Hepatocyte (in vitro differentiated cells): Measurements from ENCODE around the gene PRMT6. TPM values are rescaled to one million over a fixed set of nuclear protein-coding genes. Genes with fewer than 3 reads are reported as not detected.

Experiments used
- DNase-seq: peaks from one replicate; pipeline ENCODE4 v3.0.0-alpha.2; 2016; ENCODE audit warnings: low spot score
- H2AFZ ChIP-seq: fragments of 200-600 bp; sonication (generic); 2 replicates; pipeline ENCODE4 v1.6.0; 2016; ENCODE audit warnings: antibody characterized with exemption, mild to moderate bottlenecking
- H3K27ac ChIP-seq: fragments of 200-600 bp; sonication (generic); 2 replicates; pipeline ENCODE4 v1.5.1; 2016; ENCODE audit warnings: mild to moderate bottlenecking
- H3K27me3 ChIP-seq: fragments of 200-600 bp; sonication (generic); 2 replicates; pipeline ENCODE4 v1.6.1; 2016
- H3K36me3 ChIP-seq: fragments of 200-600 bp; sonication (generic); replicated peaks from 2 replicates; pipeline ENCODE4 v1.5.1; 2016; ENCODE audit warnings: low read depth; ENCODE audit not compliant: insufficient read depth
- H3K4me1 ChIP-seq: fragments of 200-600 bp; sonication (generic); 2 replicates; pipeline ENCODE4 v1.5.1; 2016; ENCODE audit warnings: mild to moderate bottlenecking, moderate library complexity; ENCODE audit not compliant: insufficient read depth
- H3K4me2 ChIP-seq: fragments of 200-600 bp; sonication (generic); 2 replicates; pipeline ENCODE4 v1.6.0; 2016
- H3K4me3 ChIP-seq: fragments of 200-600 bp; sonication (generic); 2 replicates; pipeline ENCODE4 v1.5.1; 2016; ENCODE audit warnings: mild to moderate bottlenecking
- H3K79me2 ChIP-seq: fragments of 200-600 bp; sonication (generic); 2 replicates; pipeline ENCODE4 v1.6.0; 2017; ENCODE audit warnings: mild to moderate bottlenecking
- H3K9me2 ChIP-seq: fragments of 200-600 bp; sonication (generic); replicated peaks from 2 replicates; pipeline ENCODE4 v1.6.0; 2017; ENCODE audit warnings: mild to moderate bottlenecking; ENCODE audit not compliant: insufficient read depth
- H3K9me3 ChIP-seq: fragments of 200-600 bp; sonication (generic); 2 replicates; pipeline ENCODE4 v1.5.1; 2016; ENCODE audit warnings: low read depth, mild to moderate bottlenecking
- H4K20me1 ChIP-seq: fragments of 200-600 bp; sonication (generic); 2 replicates; pipeline ENCODE4 v1.6.0; 2016; ENCODE audit warnings: mild to moderate bottlenecking; ENCODE audit not compliant: insufficient read depth, poor library complexity, severe bottlenecking
- EZH2 ChIP-seq: fragments of 200-600 bp; sonication (generic); IDR thresholded peaks from 2 replicates; pipeline ENCODE4 v1.6.1; 2016; ENCODE audit warnings: antibody characterized with exemption, mild to moderate bottlenecking, borderline replicate concordance
- EZH2phosphoT487 ChIP-seq: fragments of 200-600 bp; sonication (generic); IDR thresholded peaks from one replicate; pipeline ENCODE4 v1.6.1; 2018; ENCODE audit warnings: antibody characterized with exemption, mild to moderate bottlenecking, low read depth, moderate library complexity; ENCODE audit not compliant: unreplicated experiment, severe bottlenecking
- WGBS: methylation state at CpG from one replicate; pipeline ENCODE4 v1.1.6; 2016; ENCODE audit warnings: low lambda C conversion rate; ENCODE audit errors: missing lambda C conversion rate; 5-methylcytosine and 5-hydroxymethylcytosine counted together
- polyA plus RNA-seq: library from polyadenylated mRNA; unstranded; fragments of >200 nt; fragmentation: Nextera tagmentation; extraction: Ambion mirVana; gene quantifications from 2 replicates; pipeline ENCODE4 v1.2.1, GENCODE V29; 2016
- total RNA-seq: library from RNA; depleted of rRNA; stranded (reverse); fragments of >200 nt; gene quantifications from 2 replicates; pipeline ENCODE4 v1.2.3, GENCODE V29; 2014
- TF ChIP-seq, protein P1 (sequence below): fragments of 200-600 bp; sonication (generic); IDR thresholded peaks from 2 replicates; pipeline ENCODE4 v1.5.1; 2016; ENCODE audit warnings: antibody characterized with exemption, mild to moderate bottlenecking; ENCODE audit not compliant: poor library complexity

Gene PRMT6
- total and polyA plus RNA-seq, 2 experiments from 2014 or later: 21.1 to 21.7 TPM

- Histone ChIP-seq H3K79me2 (peaks cover 15% of the 10 kb centered on the region), H3K4me2 (peak overlapping the region; percentile 85), H3K4me3 (peak overlapping the region; percentile 97), H4K20me1 (no peaks in the 10 kb centered on the region), H3K36me3 (no peaks in the 10 kb centered on the region), H3K9me3 (no peaks in the 10 kb centered on the region), H3K27me3 (no peaks in the 10 kb centered on the region), H3K4me1 (peaks cover 8% of the 10 kb centered on the region), H3K9me2 (no peaks in the 10 kb centered on the region), H2AFZ (peak overlapping the region; percentile 95), H3K27ac (peak overlapping the region; percentile 89)
- DNase-seq: peak; percentile 79
- no peak for TF ChIP-seq EZH2phosphoT487
- TF ChIP-seq, protein P1, sequence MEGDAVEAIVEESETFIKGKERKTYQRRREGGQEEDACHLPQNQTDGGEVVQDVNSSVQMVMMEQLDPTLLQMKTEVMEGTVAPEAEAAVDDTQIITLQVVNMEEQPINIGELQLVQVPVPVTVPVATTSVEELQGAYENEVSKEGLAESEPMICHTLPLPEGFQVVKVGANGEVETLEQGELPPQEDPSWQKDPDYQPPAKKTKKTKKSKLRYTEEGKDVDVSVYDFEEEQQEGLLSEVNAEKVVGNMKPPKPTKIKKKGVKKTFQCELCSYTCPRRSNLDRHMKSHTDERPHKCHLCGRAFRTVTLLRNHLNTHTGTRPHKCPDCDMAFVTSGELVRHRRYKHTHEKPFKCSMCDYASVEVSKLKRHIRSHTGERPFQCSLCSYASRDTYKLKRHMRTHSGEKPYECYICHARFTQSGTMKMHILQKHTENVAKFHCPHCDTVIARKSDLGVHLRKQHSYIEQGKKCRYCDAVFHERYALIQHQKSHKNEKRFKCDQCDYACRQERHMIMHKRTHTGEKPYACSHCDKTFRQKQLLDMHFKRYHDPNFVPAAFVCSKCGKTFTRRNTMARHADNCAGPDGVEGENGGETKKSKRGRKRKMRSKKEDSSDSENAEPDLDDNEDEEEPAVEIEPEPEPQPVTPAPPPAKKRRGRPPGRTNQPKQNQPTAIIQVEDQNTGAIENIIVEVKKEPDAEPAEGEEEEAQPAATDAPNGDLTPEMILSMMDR: no peak
- TF ChIP-seq EZH2: no peak
- 5% methylated on average over 55 of the region's 55 CpGs for WGBS
Observed at GRCh38 chr1:107057197-107058133, 991 bp downstream of the PRMT6 start.

GRCh38 chr1:107058245-107059032, 2.0 kb downstream of the PRMT6 start:
- TF ChIP-seq EZH2phosphoT487 (no peak), EZH2 (no peak)
- TF ChIP-seq, protein P1: no peak
- DNase-seq: no peak
- no peaks in the 10 kb centered on the region for H3K27me3 ChIP-seq
- peak overlapping the region; percentile 97 for H3K4me3 ChIP-seq
- H2AFZ ChIP-seq: peak overlapping the region; percentile 95
- H3K27ac ChIP-seq: peak overlapping the region; percentile 89
- H3K36me3 ChIP-seq: no peaks in the 10 kb centered on the region
- H3K79me2 ChIP-seq: peaks cover 15% of the 10 kb centered on the region
- peaks cover 8% of the 10 kb centered on the region for H3K4me1 ChIP-seq
- no peaks in the 10 kb centered on the region for H4K20me1 ChIP-seq
- WGBS: 74% methylated on average over 4 of the region's 4 CpGs
- H3K4me2 ChIP-seq: peak overlapping the region; percentile 85
- H3K9me2 ChIP-seq: no peaks in the 10 kb centered on the region
- no peaks in the 10 kb centered on the region for H3K9me3 ChIP-seq

DNA sequence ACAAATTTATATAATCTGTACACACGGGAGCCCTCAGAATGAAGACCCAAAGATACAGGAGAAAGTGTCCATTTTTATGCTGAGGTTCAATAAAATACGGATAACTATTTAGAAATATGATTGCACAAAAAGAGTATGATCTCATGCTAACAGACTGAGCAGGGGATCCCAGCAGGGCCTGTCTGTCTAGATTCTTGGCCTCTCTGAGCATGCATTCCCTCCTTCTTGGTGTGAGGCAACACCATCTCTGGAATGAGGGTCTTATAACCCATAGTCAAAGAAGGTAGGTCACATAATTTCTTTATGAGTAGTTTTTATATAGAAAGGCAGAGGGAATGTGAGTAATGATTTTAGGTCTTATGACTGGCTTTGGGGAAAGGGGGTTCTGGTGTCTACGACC, 5.4 kb downstream of the PRMT6 start:
- no peaks in the 10 kb centered on the region for H3K27me3 ChIP-seq
- H3K4me3 ChIP-seq: no peak overlapping the region
- no peak for DNase-seq
- H3K4me1 ChIP-seq: peaks cover 8% of the 10 kb centered on the region
- H3K9me2 ChIP-seq: no peaks in the 10 kb centered on the region
- H4K20me1 ChIP-seq: no peaks in the 10 kb centered on the region
- H3K36me3 ChIP-seq: no peaks in the 10 kb centered on the region
- no peaks in the 10 kb centered on the region for H3K9me3 ChIP-seq
- no peak for TF ChIP-seq EZH2phosphoT487
- TF ChIP-seq EZH2: no peak
- TF ChIP-seq, protein P1: no peak
- no peak overlapping the region for H3K4me2 ChIP-seq
- peaks cover 15% of the 10 kb centered on the region for H3K79me2 ChIP-seq
- H3K27ac ChIP-seq: no peak overlapping the region
- no peak overlapping the region for H2AFZ ChIP-seq
- WGBS: 92% methylated on average over 3 of the region's 3 CpGs
